Right lobe of liver (tissue), 6 donors: ENCODE measurements around the gene KLF11. TPM values are rescaled to one million over a fixed set of nuclear protein-coding genes. Genes with fewer than 3 reads are reported as not detected.

Source experiments
- ATAC-seq, 4 donors: fragments of 200-7000 bp; cut with Tn5 transposase; one replicate each; pipeline ENCODE4 v1.9.1; 2020; ENCODE audit warnings: mild to moderate bottlenecking in 4 of 4, moderate library complexity in 4 of 4
- DNase-seq, 3 donors: peaks; one replicate each; pipeline ENCODE4 v3.0.0-alpha.2; 2020
- H3K27ac ChIP-seq, 3 donors: fragments of 200-600 bp; one replicate each; pipeline ENCODE4 v1.8.0; 2022
- H3K27me3 ChIP-seq, 2 donors: fragments of 200-600 bp; one replicate each; pipeline ENCODE4 v1.8.0; 2022
- H3K36me3 ChIP-seq, 4 donors: fragments of 200-600 bp; sonication (generic) in 1 of 4; one replicate each; pipeline versions ENCODE4 v1.5.1 to v1.8.0; 2017 to 2022; ENCODE audit warnings: control low read depth in 1 of 4
- H3K4me1 ChIP-seq, 4 donors: fragments of 200-600 bp; sonication (generic) in 1 of 4; one replicate each; pipeline versions ENCODE4 v1.5.1 to v1.8.0; 2017 to 2022; ENCODE audit warnings: control low read depth in 1 of 4
- H3K4me3 ChIP-seq, 3 donors: fragments of 200-600 bp; one replicate each; pipeline ENCODE4 v1.8.0; 2022
- H3K9me3 ChIP-seq, 4 donors: fragments of 200-600 bp; sonication (generic) in 1 of 4; one replicate each; pipeline versions ENCODE4 v1.5.1 to v1.8.0; 2017 to 2022; ENCODE audit warnings: control low read depth in 1 of 4
- CTCF ChIP-seq, 4 donors: fragments of 200-600 bp in 3 of 4; fragments of 450-650 bp in 1 of 4; IDR thresholded peaks; one replicate each; pipeline versions ENCODE4 v1.5.1 to v1.8.0; 2016 to 2022; ENCODE audit warnings: antibody characterized with exemption in 4 of 4, mild to moderate bottlenecking in 2 of 4
- POLR2A ChIP-seq: fragments of 450-650 bp; IDR thresholded peaks from one replicate; pipeline ENCODE4 v1.6.1; 2017; ENCODE audit warnings: antibody characterized with exemption, mild to moderate bottlenecking
- WGBS: methylation state at CpG from one replicate; pipeline ENCODE4 v1.1.6; 2018; ENCODE audit warnings: low coverage, low lambda C conversion rate; ENCODE audit not compliant: insufficient coverage; ENCODE audit errors: missing lambda C conversion rate; 5-methylcytosine and 5-hydroxymethylcytosine counted together
- intact Hi-C, 2 donors: fragments of 100-400 bp; cut with DNase I; formaldehyde crosslinking; loops; one replicate each; pipeline versions ENCODE4 v1.11.2 to v1.14.1; 2022
- total RNA-seq, 6 experiments: library from RNA; depleted of rRNA in 2 of 6; stranded (reverse); fragments of >200 nt in 2 of 6; fragmentation: NEBNext Ultra II Directional in 3 of 6; extraction: Animal tissue kit (Norgen Biotek cat#: 25700) in 3 of 6; gene quantifications; one replicate each; pipeline versions ENCODE4 v1.1.0 to v1.2.4, GENCODE V29; 2016 to 2023
- donor health status: DM: no; HTN: yes; CAD: no.
- donor health status: DM: no; HTN: no; CAD: no.
- donor health status: DM: no; HTN: no; CAD: no.
- donor health status: DM: no; HTN: yes; CAD: no.
- donor health status: DM: no; HTN: yes; CAD: no.

Gene KLF11
- total RNA-seq, 6 experiments from 2014 or later, result 10.9 to 40.1 (median 27.8) TPM

GRCh38 chr2:10004836-10005235, 38.5 kb upstream of the KLF11 start:
- ATAC-seq (no peak), DNase-seq (no peak)
- no peaks in the 10 kb centered on the region for H3K27me3 ChIP-seq
- H3K36me3 ChIP-seq, result no peaks in the 10 kb centered on the region
- no peak overlapping the region for H3K4me3 ChIP-seq
- H3K9me3 ChIP-seq, result no peaks in the 10 kb centered on the region
- intact Hi-C loops, result no loop called here
- TF ChIP-seq POLR2A (no peak), CTCF (IDR thresholded peaks at IDR 0.05) (no peak)
- 94% methylated on average over 3 of the region's 3 CpGs for WGBS
- peaks cover 0 to 31% (median 10%) of the 10 kb centered on the region in 4 donors for H3K4me1 ChIP-seq
- H3K27ac ChIP-seq, result no peak overlapping the region

GRCh38 chr2:10005461-10006235, 37.7 kb upstream of the KLF11 start:
- no peaks in the 10 kb centered on the region for H3K27me3 ChIP-seq
- no peaks in the 10 kb centered on the region for H3K36me3 ChIP-seq
- intact Hi-C loops, result no loop called here
- H3K27ac ChIP-seq, result no peak overlapping the region
- ATAC-seq (no peak), DNase-seq (no peak)
- H3K4me1 ChIP-seq, result peaks cover 0 to 31% (median 13%) of the 10 kb centered on the region in 4 donors
- TF ChIP-seq POLR2A, result no peak
- TF ChIP-seq CTCF (IDR thresholded peaks at IDR 0.05), result no peak
- 92% methylated on average over 8 of the region's 17 CpGs for WGBS
- H3K9me3 ChIP-seq, result no peaks in the 10 kb centered on the region
- no peak overlapping the region for H3K4me3 ChIP-seq

- H3K4me1 ChIP-seq, result peaks cover 0 to 31% (median 13%) of the 10 kb centered on the region in 4 donors
- WGBS, result 75% methylated on average over 7 of the region's 64 CpGs
- TF ChIP-seq CTCF (IDR thresholded peaks at IDR 0.05) (no peak), POLR2A (no peak)
- no peak overlapping the region for H3K4me3 ChIP-seq
- H3K27me3 ChIP-seq, result no peaks in the 10 kb centered on the region
- intact Hi-C loops, result no loop called here
- ATAC-seq, result peak; percentile 28 to 60 (median 49)
- peak; percentile 63 to 77 (median 64) for DNase-seq
- H3K36me3 ChIP-seq, result no peaks in the 10 kb centered on the region
- no peaks in the 10 kb centered on the region for H3K9me3 ChIP-seq
- H3K27ac ChIP-seq, result peak overlapping the region in 1 of 3 donors; percentile 15
Observed at GRCh38 chr2:10006236-10007161, 36.9 kb upstream of the KLF11 start.

GRCh38 chr2:10007435-10007834, 35.9 kb upstream of the KLF11 start:
- H3K27ac ChIP-seq, result no peak overlapping the region
- DNase-seq, result no peak
- intact Hi-C loops, result no loop called here
- TF ChIP-seq POLR2A, result no peak
- WGBS, result 89% methylated on average over 7 of the region's 9 CpGs
- no peaks in the 10 kb centered on the region for H3K9me3 ChIP-seq
- H3K36me3 ChIP-seq, result no peaks in the 10 kb centered on the region
- H3K27me3 ChIP-seq, result no peaks in the 10 kb centered on the region
- no peak overlapping the region for H3K4me3 ChIP-seq
- ATAC-seq, result no peak
- peaks cover 0 to 31% (median 13%) of the 10 kb centered on the region in 4 donors for H3K4me1 ChIP-seq
